Measurements from ENCODE around the gene DUSP6.

Gene DUSP6

DNA sequence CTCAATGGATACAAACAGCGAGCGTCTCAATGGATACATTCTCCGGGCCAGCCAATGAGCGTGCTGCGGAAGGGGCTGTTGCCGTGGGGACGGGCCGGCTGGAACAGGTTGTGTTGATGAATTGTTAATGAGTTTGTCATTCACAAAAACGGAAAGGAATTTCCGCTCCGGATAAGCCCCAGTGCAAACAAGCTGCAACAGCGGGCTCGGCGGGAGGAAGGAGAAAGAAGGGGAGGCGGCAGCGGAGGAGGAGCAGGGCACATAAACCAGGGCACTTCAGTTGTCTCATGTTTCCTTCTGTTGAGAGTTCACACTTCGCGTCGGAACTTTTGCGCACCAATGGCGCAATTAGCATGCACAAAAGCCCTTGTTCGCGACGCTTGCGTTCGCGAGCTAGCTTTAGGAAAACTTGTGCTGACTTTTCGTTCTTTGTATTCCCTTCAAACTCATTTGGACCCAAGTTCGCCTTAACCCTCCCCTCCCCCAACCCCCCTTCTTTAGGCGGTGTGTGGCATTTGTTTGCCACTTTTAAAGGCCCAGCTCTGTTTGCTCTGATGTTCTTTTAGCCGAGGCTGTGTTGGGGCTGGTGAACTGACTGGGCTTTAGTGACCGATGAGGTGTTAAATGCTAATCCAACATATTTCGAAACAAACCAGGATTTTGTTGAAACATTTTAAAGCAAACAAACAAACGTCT is at the start of gene DUSP6:
TSS of gene DUSP6 (minus strand) at position 10 of the 696 bp plus-strand sequence. CDS start 462 bp downstream, outside the sequence.
- no peaks in the 10 kb centered on the region for H3K9me3 ChIP-seq (ENCODE audit: control insufficient read depth, insufficient read depth, low read length)
- H3K27ac ChIP-seq (ENCODE audit: low read length), result no peak within 1 kb of the TSS
- DNase-seq (ENCODE audit: low read depth, low spot score), result peak; percentile 99
- H3K36me3 ChIP-seq (ENCODE audit: control insufficient read depth, insufficient read depth, low read length), result no peaks in the 10 kb centered on the region
- peaks cover 20% of the 10 kb centered on the region; the same call in 1 of the 2 replicates for H3K27me3 ChIP-seq (ENCODE audit: control insufficient read depth, insufficient read depth, low read length)
- no CpG with 5 or more reads among the region's 34 CpGs for WGBS (ENCODE audit: insufficient coverage, insufficient read length)
- peak within 1 kb of the TSS; percentile 57 for H3K4me3 ChIP-seq (ENCODE audit: low read length)
- peaks cover 7% of the 10 kb centered on the region; the same call in 1 of the 2 replicates for H3K4me1 ChIP-seq (ENCODE audit: control insufficient read depth, insufficient read depth, low read length)

DNA sequence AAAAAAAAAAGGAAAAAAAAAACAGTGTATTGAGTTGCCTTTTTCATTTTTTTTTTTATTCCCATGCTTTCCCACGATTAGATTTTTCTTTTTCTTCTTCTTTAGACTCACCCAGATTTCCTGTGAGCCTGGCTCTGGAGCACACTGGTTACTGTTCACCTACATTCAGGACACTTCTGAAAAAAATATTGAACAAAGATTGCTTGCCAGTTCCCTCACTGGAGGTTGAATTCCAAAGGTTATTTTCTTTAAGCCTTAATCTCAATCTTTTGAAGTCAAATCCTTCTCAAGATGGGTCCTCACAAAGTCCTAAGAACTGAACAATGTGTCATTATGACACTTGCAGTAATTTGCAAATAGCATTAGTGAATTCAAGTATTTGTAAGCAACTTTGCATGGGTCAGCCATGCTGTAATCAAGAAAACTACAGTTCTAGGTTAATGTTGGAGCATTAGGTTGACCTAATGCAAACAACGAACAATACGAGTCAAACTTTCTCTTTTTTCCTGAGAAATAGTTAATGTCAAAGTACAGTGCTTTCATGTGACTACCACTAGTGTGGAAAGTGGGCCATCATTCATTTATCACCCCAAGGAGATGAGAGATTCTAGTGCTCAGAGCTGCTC is 49.2 kb upstream of the DUSP6 start:
- Histone ChIP-seq H3K4me1 (ENCODE audit: control insufficient read depth, insufficient read depth, low read length) (no peaks in the 10 kb centered on the region), H3K4me3 (ENCODE audit: low read length) (no peak overlapping the region), H3K36me3 (ENCODE audit: control insufficient read depth, insufficient read depth, low read length) (no peaks in the 10 kb centered on the region), H3K9me3 (ENCODE audit: control insufficient read depth, insufficient read depth, low read length) (no peaks in the 10 kb centered on the region), H3K27me3 (ENCODE audit: control insufficient read depth, insufficient read depth, low read length) (no peaks in the 10 kb centered on the region), H3K27ac (ENCODE audit: low read length) (no peak overlapping the region)
- no CpG with 5 or more reads among the region's 3 CpGs for WGBS (ENCODE audit: insufficient coverage, insufficient read length)
- no peak for DNase-seq (ENCODE audit: low read depth, low spot score)

- no CpG with 5 or more reads among the region's 6 CpGs for WGBS (ENCODE audit: insufficient coverage, insufficient read length)
- Histone ChIP-seq H3K36me3 (ENCODE audit: control insufficient read depth, insufficient read depth, low read length) (no peaks in the 10 kb centered on the region), H3K27me3 (ENCODE audit: control insufficient read depth, insufficient read depth, low read length) (no peaks in the 10 kb centered on the region), H3K4me3 (ENCODE audit: low read length) (no peak overlapping the region), H3K27ac (ENCODE audit: low read length) (no peak overlapping the region), H3K9me3 (ENCODE audit: control insufficient read depth, insufficient read depth, low read length) (no peaks in the 10 kb centered on the region), H3K4me1 (ENCODE audit: control insufficient read depth, insufficient read depth, low read length) (no peaks in the 10 kb centered on the region)
- no peak for DNase-seq (ENCODE audit: low read depth, low spot score)
These were observed 48.1 kb upstream of the DUSP6 start for GRCh38 chr12:89400415-89400814.

GRCh38 chr12:89395712-89396111 is 43.4 kb upstream of the DUSP6 start:
- Histone ChIP-seq H3K36me3 (ENCODE audit: control insufficient read depth, insufficient read depth, low read length) (no peaks in the 10 kb centered on the region), H3K4me3 (ENCODE audit: low read length) (no peak overlapping the region), H3K9me3 (ENCODE audit: control insufficient read depth, insufficient read depth, low read length) (no peaks in the 10 kb centered on the region), H3K4me1 (ENCODE audit: control insufficient read depth, insufficient read depth, low read length) (no peaks in the 10 kb centered on the region), H3K27me3 (ENCODE audit: control insufficient read depth, insufficient read depth, low read length) (no peaks in the 10 kb centered on the region), H3K27ac (ENCODE audit: low read length) (no peak overlapping the region)
- WGBS (ENCODE audit: insufficient coverage, insufficient read length), result 100% methylated on average over 1 of the region's 4 CpGs
- DNase-seq (ENCODE audit: low read depth, low spot score), result no peak

- H3K4me3 ChIP-seq (ENCODE audit: low read length), result no peak overlapping the region
- no peaks in the 10 kb centered on the region for H3K9me3 ChIP-seq (ENCODE audit: control insufficient read depth, insufficient read depth, low read length)
- WGBS (ENCODE audit: insufficient coverage, insufficient read length), result no CpG with 5 or more reads among the region's 3 CpGs
- no peaks in the 10 kb centered on the region for H3K36me3 ChIP-seq (ENCODE audit: control insufficient read depth, insufficient read depth, low read length)
- no peak for DNase-seq (ENCODE audit: low read depth, low spot score)
- no peaks in the 10 kb centered on the region for H3K27me3 ChIP-seq (ENCODE audit: control insufficient read depth, insufficient read depth, low read length)
- H3K4me1 ChIP-seq (ENCODE audit: control insufficient read depth, insufficient read depth, low read length), result no peaks in the 10 kb centered on the region
- H3K27ac ChIP-seq (ENCODE audit: low read length), result no peak overlapping the region
These were observed 41.3 kb upstream of the DUSP6 start for GRCh38 chr12:89393551-89394121.

GRCh38 chr12:89392391-89392790 is 40.1 kb upstream of the DUSP6 start:
- Histone ChIP-seq H3K9me3 (ENCODE audit: control insufficient read depth, insufficient read depth, low read length) (no peaks in the 10 kb centered on the region), H3K27me3 (ENCODE audit: control insufficient read depth, insufficient read depth, low read length) (no peaks in the 10 kb centered on the region)
- WGBS (ENCODE audit: insufficient coverage, insufficient read length), result no CpG with 5 or more reads among the region's 3 CpGs

GRCh38 chr12:89391726-89392336 is 39.5 kb upstream of the DUSP6 start:
- Histone ChIP-seq H3K4me3 (ENCODE audit: low read length) (no peak overlapping the region), H3K27me3 (ENCODE audit: control insufficient read depth, insufficient read depth, low read length) (no peaks in the 10 kb centered on the region), H3K27ac (ENCODE audit: low read length) (no peak overlapping the region), H3K9me3 (ENCODE audit: control insufficient read depth, insufficient read depth, low read length) (no peaks in the 10 kb centered on the region), H3K36me3 (ENCODE audit: control insufficient read depth, insufficient read depth, low read length) (no peaks in the 10 kb centered on the region), H3K4me1 (ENCODE audit: control insufficient read depth, insufficient read depth, low read length) (no peaks in the 10 kb centered on the region)
- no peak for DNase-seq (ENCODE audit: low read depth, low spot score)
- no CpG with 5 or more reads among the region's 6 CpGs for WGBS (ENCODE audit: insufficient coverage, insufficient read length)

More at GRCh38 chr12:89392391-89392790, 40.1 kb upstream of the DUSP6 start:
- Histone ChIP-seq H3K36me3 (ENCODE audit: control insufficient read depth, insufficient read depth, low read length) (no peaks in the 10 kb centered on the region), H3K4me1 (ENCODE audit: control insufficient read depth, insufficient read depth, low read length) (no peaks in the 10 kb centered on the region), H3K27ac (ENCODE audit: low read length) (no peak overlapping the region), H3K4me3 (ENCODE audit: low read length) (no peak overlapping the region)
- DNase-seq (ENCODE audit: low read depth, low spot score), result no peak

DNA sequence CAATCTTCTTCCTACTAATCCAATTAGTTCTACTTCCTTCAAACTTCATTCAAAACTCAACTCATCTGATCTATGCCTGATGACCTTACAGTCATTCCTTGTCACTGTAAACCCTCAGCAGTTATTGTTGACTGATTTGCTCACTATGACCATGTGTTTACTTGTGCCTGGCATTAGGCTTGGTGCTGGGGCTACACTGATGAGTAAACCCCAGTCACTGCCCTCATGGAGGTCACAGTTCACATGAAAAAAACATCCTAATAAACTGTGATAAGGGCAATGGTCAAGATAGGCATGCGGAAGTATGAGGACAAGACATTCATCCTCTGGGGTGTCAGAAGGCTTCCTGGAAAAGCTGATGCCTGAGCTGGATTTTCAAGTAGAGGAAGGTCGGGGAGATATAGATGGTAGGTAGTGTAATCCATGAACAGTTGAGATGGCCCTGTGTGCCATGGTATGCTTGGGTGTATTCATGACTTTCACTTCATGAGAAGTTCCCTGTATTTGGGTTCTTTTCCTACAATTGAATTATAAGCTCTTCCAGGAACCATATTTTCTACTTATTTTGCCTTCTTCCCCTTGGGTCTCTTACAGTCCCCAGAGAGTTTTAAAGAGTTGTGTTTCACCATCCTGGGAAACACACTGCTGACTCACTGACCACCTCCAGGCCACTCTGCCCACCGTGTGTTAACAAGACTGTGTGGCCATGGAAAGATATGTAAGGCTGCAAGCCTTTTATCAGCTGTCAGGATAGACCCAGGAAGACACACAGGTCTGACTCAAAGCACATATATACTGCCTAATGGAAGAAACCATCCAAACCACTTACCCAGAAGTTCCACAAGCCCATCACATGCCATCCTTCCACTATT is 38.7 kb upstream of the DUSP6 start:
- Histone ChIP-seq H3K9me3 (ENCODE audit: control insufficient read depth, insufficient read depth, low read length) (no peaks in the 10 kb centered on the region), H3K27ac (ENCODE audit: low read length) (no peak overlapping the region), H3K27me3 (ENCODE audit: control insufficient read depth, insufficient read depth, low read length) (no peaks in the 10 kb centered on the region), H3K4me3 (ENCODE audit: low read length) (no peak overlapping the region), H3K36me3 (ENCODE audit: control insufficient read depth, insufficient read depth, low read length) (no peaks in the 10 kb centered on the region), H3K4me1 (ENCODE audit: control insufficient read depth, insufficient read depth, low read length) (peaks cover 3% of the 10 kb centered on the region; the same call in 1 of the 2 replicates)
- no CpG with 5 or more reads among the region's 3 CpGs for WGBS (ENCODE audit: insufficient coverage, insufficient read length)
- no peak for DNase-seq (ENCODE audit: low read depth, low spot score)

GRCh38 chr12:89389755-89390661 is 37.7 kb upstream of the DUSP6 start:
- no peak for DNase-seq (ENCODE audit: low read depth, low spot score)
- H3K4me1 ChIP-seq (ENCODE audit: control insufficient read depth, insufficient read depth, low read length), result peaks cover 3% of the 10 kb centered on the region; the same call in 1 of the 2 replicates
- H3K4me3 ChIP-seq (ENCODE audit: low read length), result no peak overlapping the region
- WGBS (ENCODE audit: insufficient coverage, insufficient read length), result no CpG with 5 or more reads among the region's 6 CpGs
- no peak overlapping the region for H3K27ac ChIP-seq (ENCODE audit: low read length)
- H3K27me3 ChIP-seq (ENCODE audit: control insufficient read depth, insufficient read depth, low read length), result no peaks in the 10 kb centered on the region
- no peaks in the 10 kb centered on the region for H3K36me3 ChIP-seq (ENCODE audit: control insufficient read depth, insufficient read depth, low read length)
- no peaks in the 10 kb centered on the region for H3K9me3 ChIP-seq (ENCODE audit: control insufficient read depth, insufficient read depth, low read length)

All from iPS DF 6.9 (cell line).